Fibroblast of lung (primary cell): Measurements from ENCODE around the gene CCDC174. TPM values are rescaled to one million over a fixed set of nuclear protein-coding genes. Genes with fewer than 3 reads are reported as not detected.

Experiments used
- DNase-seq, 2 donors: peaks; one replicate each; pipeline versions ENCODE4 v3.0.0 to v3.0.0-alpha.2; 2010; ENCODE audit warnings: low read depth in 2 of 2
- H2AFZ ChIP-seq: 2 replicates; pipeline ENCODE4 v1.5.1; 2012; ENCODE audit warnings: low read length, control low read depth, inconsistent platforms
- H3K27ac ChIP-seq: 2 replicates; pipeline ENCODE4 v1.5.1; 2011; ENCODE audit warnings: low read length, control low read depth; ENCODE audit not compliant: insufficient read depth
- H3K27me3 ChIP-seq: 2 replicates; pipeline ENCODE4 v1.5.1; 2011; ENCODE audit warnings: mild to moderate bottlenecking, low read length; ENCODE audit not compliant: control insufficient read depth, insufficient read depth
- H3K36me3 ChIP-seq: 2 replicates; pipeline ENCODE4 v1.5.1; 2011; ENCODE audit warnings: low read length; ENCODE audit not compliant: control insufficient read depth, insufficient read depth
- H3K4me1 ChIP-seq: 2 replicates; pipeline ENCODE4 v1.5.1; 2011; ENCODE audit warnings: low read length; ENCODE audit not compliant: control insufficient read depth, insufficient read depth; ENCODE audit errors: extremely low read depth
- H3K4me2 ChIP-seq: 2 replicates; pipeline ENCODE4 v1.5.1; 2011; ENCODE audit warnings: low read length, control low read depth; ENCODE audit not compliant: insufficient read depth; ENCODE audit errors: extremely low read depth
- H3K4me3 ChIP-seq, 4 experiments: fragments of 200-600 bp in 1 of 4; sonication (generic) in 1 of 4; replicated peaks in 1 of 4; 2 replicates each; pipeline ENCODE4 v1.5.1; 2011 to 2016; ENCODE audit warnings: low read length in 4 of 4, low read depth in 3 of 4, mild to moderate bottlenecking in 3 of 4, control low read depth in 2 of 4, inconsistent platforms in 1 of 4, mixed read lengths in 1 of 4; ENCODE audit not compliant: insufficient read depth in 1 of 4; ENCODE audit errors: control extremely low read depth in 1 of 4
- H3K79me2 ChIP-seq: 2 replicates; pipeline ENCODE4 v1.5.1; 2012; ENCODE audit warnings: mild to moderate bottlenecking, low read length, inconsistent platforms; ENCODE audit not compliant: control insufficient read depth, insufficient read depth
- H3K9ac ChIP-seq: 2 replicates; pipeline ENCODE4 v1.5.1; 2011; ENCODE audit warnings: mild to moderate bottlenecking, low read length, control low read depth; ENCODE audit not compliant: insufficient read depth
- H3K9me3 ChIP-seq: 2 replicates; pipeline ENCODE4 v1.5.1; 2012; ENCODE audit warnings: low read depth, low read length; ENCODE audit not compliant: control insufficient read depth, insufficient read depth
- H4K20me1 ChIP-seq: 2 replicates; pipeline ENCODE4 v1.5.1; 2011; ENCODE audit warnings: low read length; ENCODE audit not compliant: control insufficient read depth, insufficient read depth; ENCODE audit errors: extremely low read depth
- CTCF ChIP-seq, 2 donors: IDR thresholded peaks in 1 of 2; conservative IDR thresholded peaks in 1 of 2; 1 replicate in 1 of 2; 2 replicates in 1 of 2; pipeline ENCODE4 v1.5.1; 2011 to 2012; ENCODE audit warnings: low read length in 2 of 2, control low read depth in 1 of 2, inconsistent platforms in 1 of 2, low read depth in 1 of 2, mild to moderate bottlenecking in 1 of 2
- EZH2 ChIP-seq: IDR thresholded peaks from 2 replicates; pipeline ENCODE4 v1.5.1; 2012; ENCODE audit warnings: low read length, control low read depth, mild to moderate bottlenecking; ENCODE audit errors: missing control alignments
- polyA plus RNA-seq, 2 donors: library from polyadenylated mRNA; depleted of rRNA in 1 of 2; stranded (reverse) in 1 of 2; unstranded in 1 of 2; fragments of >200 nt; gene quantifications; 2 replicates each; pipeline ENCODE4 v1.2.1, GENCODE V29; 2011 to 2012; ENCODE audit warnings: missing spikeins in 1 of 2
- total RNA-seq: library from RNA; depleted of rRNA; stranded (reverse); fragments of >200 nt; gene quantifications from 2 replicates; pipeline ENCODE4 v1.2.1, GENCODE V29; 2014

Gene CCDC174
- total and polyA plus RNA-seq, 2 donors (not counting 1 experiment from before 2014, with no cell fraction given), result 12.7 to 14.4 TPM

GRCh38 chr3:14614862-14615261, 36.7 kb upstream of the CCDC174 start:
- H3K27me3 ChIP-seq, result peaks cover 3% of the 10 kb centered on the region
- H2AFZ ChIP-seq, result no peak overlapping the region
- no peaks in the 10 kb centered on the region for H3K36me3 ChIP-seq
- no peak for DNase-seq
- no peak for TF ChIP-seq CTCF (conservative IDR thresholded peaks at IDR 0.05 in 1 of 2, IDR thresholded peaks at IDR 0.05 in 1 of 2; ENCODE audit: low read depth in 1 of 2, low read length in 2 of 2)
- TF ChIP-seq EZH2, result no peak
- no peak overlapping the region for H3K4me3 ChIP-seq
- no peaks in the 10 kb centered on the region for H3K79me2 ChIP-seq
- no peak overlapping the region for H3K4me2 ChIP-seq
- no peaks in the 10 kb centered on the region for H3K9me3 ChIP-seq
- H4K20me1 ChIP-seq, result no peaks in the 10 kb centered on the region
- H3K9ac ChIP-seq, result no peak overlapping the region
- no peaks in the 10 kb centered on the region for H3K4me1 ChIP-seq
- H3K27ac ChIP-seq, result no peak overlapping the region

- no peak overlapping the region for H3K9ac ChIP-seq
- TF ChIP-seq CTCF (conservative IDR thresholded peaks at IDR 0.05 in 1 of 2, IDR thresholded peaks at IDR 0.05 in 1 of 2; ENCODE audit: low read depth in 1 of 2, low read length in 2 of 2) (no peak), EZH2 (no peak)
- H3K27ac ChIP-seq, result no peak overlapping the region
- H3K9me3 ChIP-seq, result no peaks in the 10 kb centered on the region
- no peaks in the 10 kb centered on the region for H4K20me1 ChIP-seq
- H3K4me3 ChIP-seq, result no peak overlapping the region
- H3K79me2 ChIP-seq, result no peaks in the 10 kb centered on the region
- no peak for DNase-seq
- H2AFZ ChIP-seq, result no peak overlapping the region
- H3K36me3 ChIP-seq, result no peaks in the 10 kb centered on the region
- no peaks in the 10 kb centered on the region for H3K4me1 ChIP-seq
- H3K4me2 ChIP-seq, result no peak overlapping the region
- H3K27me3 ChIP-seq, result peaks cover 1% of the 10 kb centered on the region
Measured at GRCh38 chr3:14616606-14617507, 34.7 kb upstream of the CCDC174 start.

DNA sequence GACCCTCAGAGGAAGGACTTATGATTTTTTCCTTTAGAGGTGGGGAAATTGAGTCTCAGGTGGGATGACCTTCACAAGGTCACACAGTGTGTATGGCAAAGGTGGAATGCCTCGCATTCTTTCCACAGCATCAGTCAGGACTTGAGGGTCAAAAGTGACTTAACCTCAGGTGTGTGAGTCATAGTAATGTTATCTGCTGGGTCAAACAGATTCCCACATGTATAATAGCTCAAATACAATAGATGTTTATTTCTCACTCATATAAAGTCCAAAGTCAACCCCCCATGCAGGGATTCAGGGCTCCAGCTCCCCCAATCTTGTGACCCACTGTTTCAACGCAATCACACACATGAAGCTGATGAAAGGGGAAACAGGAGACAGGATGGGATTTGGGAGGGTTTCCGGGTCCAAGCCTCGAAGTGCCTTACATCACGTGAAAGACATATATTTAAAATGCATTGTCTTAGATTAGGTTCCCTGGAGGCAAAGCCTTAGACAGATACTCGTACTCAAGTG, 34.0 kb upstream of the CCDC174 start:
- Histone ChIP-seq H3K9me3 (no peaks in the 10 kb centered on the region), H3K27me3 (no peaks in the 10 kb centered on the region), H4K20me1 (no peaks in the 10 kb centered on the region)

More for the DNA sequence above, 34.0 kb upstream of the CCDC174 start:
- no peak for TF ChIP-seq CTCF (conservative IDR thresholded peaks at IDR 0.05 in 1 of 2, IDR thresholded peaks at IDR 0.05 in 1 of 2; ENCODE audit: low read depth in 1 of 2, low read length in 2 of 2)
- no peak overlapping the region for H3K4me2 ChIP-seq
- H3K4me3 ChIP-seq, result no peak overlapping the region
- H3K36me3 ChIP-seq, result no peaks in the 10 kb centered on the region
- H3K79me2 ChIP-seq, result no peaks in the 10 kb centered on the region
- no peak for DNase-seq
- no peaks in the 10 kb centered on the region for H3K4me1 ChIP-seq
- no peak overlapping the region for H3K27ac ChIP-seq
- no peak overlapping the region for H3K9ac ChIP-seq
- no peak overlapping the region for H2AFZ ChIP-seq
